H1 (cell line): Measurements from ENCODE around the gene IKZF5. TPM values are rescaled to one million over a fixed set of nuclear protein-coding genes. Genes with fewer than 3 reads are reported as not detected.

Experiments
- CTCF ChIA-PET: fragments of 300-600 bp; sonication (Branson Sonifier 250); formaldehyde crosslinking; loops from one replicate; lab custom pipeline; 2021; ENCODE audit not compliant: partially characterized antibody; lab: Charles Lee
- POLR2A ChIA-PET: fragments of 300-600 bp; sonication (Branson Sonifier 250); formaldehyde crosslinking; loops from one replicate; lab custom pipeline; 2021; ENCODE audit warnings: inconsistent platforms; ENCODE audit not compliant: partially characterized antibody; lab: Charles Lee
- DNase-seq, 2 experiments: peaks; one replicate each; pipeline versions ENCODE4 v3.0.0 to v3.0.0-alpha.2; 2010 to 2022; ENCODE audit warnings: low spot score in 2 of 2, low read depth in 1 of 2, mixed read lengths in 1 of 2
- FAIRE-seq: peaks from 2 replicates; lab custom pipeline; 2011; peaks lifted over from hg19 to GRCh38; lab: Jason Lieb, UNC
- H2AFZ ChIP-seq: 2 replicates; pipeline ENCODE4 v1.8.1; 2012; ENCODE audit warnings: low read length, inconsistent platforms
- H2AK5ac ChIP-seq: 2 replicates; pipeline ENCODE4 v1.6.1; 2013; ENCODE audit warnings: low read depth, low read length
- H2BK120ac ChIP-seq: replicated peaks from 2 replicates; pipeline ENCODE3; 2013; ENCODE audit warnings: low read depth, low read length, inconsistent platforms
- H2BK12ac ChIP-seq: 2 replicates; pipeline ENCODE4 v1.6.1; 2013; ENCODE audit warnings: low read depth, low read length
- H2BK15ac ChIP-seq: 2 replicates; pipeline ENCODE4 v1.6.1; 2013; ENCODE audit warnings: low read length
- H2BK20ac ChIP-seq: 2 replicates; pipeline ENCODE4 v1.6.1; 2013; ENCODE audit warnings: low read length
- H2BK5ac ChIP-seq: 2 replicates; pipeline ENCODE4 v1.6.1; 2013; ENCODE audit warnings: low read depth, low read length
- H3K14ac ChIP-seq: 2 replicates; pipeline ENCODE4 v1.6.1; 2013; ENCODE audit warnings: inconsistent platforms; ENCODE audit not compliant: insufficient read length
- H3K18ac ChIP-seq: 2 replicates; pipeline ENCODE4 v1.6.1; 2013; ENCODE audit warnings: low read length; ENCODE audit errors: extremely low read depth
- H3K23ac ChIP-seq: 2 replicates; pipeline ENCODE4 v1.6.1; 2013; ENCODE audit warnings: inconsistent platforms; ENCODE audit not compliant: insufficient read length
- H3K23me2 ChIP-seq: 2 replicates; pipeline ENCODE4 v1.6.1; 2013; ENCODE audit warnings: low read depth, low read length
- H3K27ac ChIP-seq: 2 replicates; pipeline ENCODE4 v1.6.1; 2011; ENCODE audit warnings: low read depth, low read length, inconsistent platforms
- H3K27me3 ChIP-seq, 4 experiments: replicated peaks in 1 of 4; 1 replicate in 1 of 4; 2 replicates in 3 of 4; pipeline versions ENCODE4 v1.6.1 to v1.8.1; 2011 to 2013; ENCODE audit warnings: low read length in 3 of 4, mild to moderate bottlenecking in 3 of 4, inconsistent platforms in 2 of 4, mixed read lengths in 2 of 4, moderate library complexity in 1 of 4; ENCODE audit not compliant: control insufficient read depth in 3 of 4, insufficient read depth in 3 of 4; ENCODE audit errors: extremely low read depth in 1 of 4
- H3K36me3 ChIP-seq, 4 experiments: 2 replicates each; pipeline versions ENCODE4 v1.6.1 to v1.8.1; 2011 to 2013; ENCODE audit warnings: mild to moderate bottlenecking in 4 of 4, low read length in 3 of 4, moderate library complexity in 2 of 4, control low read depth in 1 of 4, inconsistent platforms in 1 of 4; ENCODE audit not compliant: insufficient read depth in 4 of 4, control insufficient read depth in 2 of 4
- H3K4ac ChIP-seq: replicated peaks from 2 replicates; pipeline ENCODE3; 2013; ENCODE audit warnings: low read length, low read depth, mixed read lengths, inconsistent platforms; ENCODE audit not compliant: insufficient read length
- H3K4me1 ChIP-seq, 4 experiments: replicated peaks in 1 of 4; 1 replicate in 1 of 4; 2 replicates in 3 of 4; pipeline versions ENCODE4 v1.6.1 to v1.8.1; 2011 to 2013; ENCODE audit warnings: low read length in 3 of 4, inconsistent platforms in 2 of 4, mixed read lengths in 1 of 4; ENCODE audit not compliant: insufficient read depth in 4 of 4, control insufficient read depth in 3 of 4
- H3K4me2 ChIP-seq, 2 experiments: 2 replicates each; pipeline versions ENCODE4 v1.6.1 to v1.8.1; 2011 to 2013; ENCODE audit warnings: low read depth in 2 of 2, low read length in 2 of 2, control low read depth in 1 of 2, inconsistent platforms in 1 of 2, mild to moderate bottlenecking in 1 of 2; ENCODE audit not compliant: insufficient read depth in 1 of 2
- H3K4me3 ChIP-seq, 4 experiments: fragments of 200-600, 300-600 bp in 1 of 4; sonication (generic), shearing (Covaris generic), sonication (Bioruptor Twin) in 1 of 4; 2 replicates each; pipeline versions ENCODE4 v1.5.1 to v1.8.1; 2011 to 2016; ENCODE audit warnings: low read length in 4 of 4, low read depth in 3 of 4, control low read depth in 2 of 4, inconsistent platforms in 2 of 4, mild to moderate bottlenecking in 2 of 4, mixed read lengths in 1 of 4, moderate library complexity in 1 of 4; ENCODE audit not compliant: insufficient read depth in 2 of 4; ENCODE audit errors: extremely low read depth in 1 of 4
- H3K56ac ChIP-seq: replicated peaks from 2 replicates; pipeline ENCODE3; 2013; ENCODE audit warnings: low read depth, mild to moderate bottlenecking, mixed read lengths, low read length, inconsistent platforms; ENCODE audit not compliant: insufficient read length
- H3K79me1 ChIP-seq: 2 replicates; pipeline ENCODE4 v1.6.1; 2013; ENCODE audit warnings: low read depth, low read length, control low read depth
- H3K79me2 ChIP-seq, 2 experiments: 2 replicates each; pipeline versions ENCODE4 v1.6.1 to v1.8.1; 2012 to 2013; ENCODE audit warnings: low read length in 2 of 2, mild to moderate bottlenecking in 2 of 2, inconsistent platforms in 1 of 2; ENCODE audit not compliant: insufficient read depth in 2 of 2, control insufficient read depth in 1 of 2
- H3K9ac ChIP-seq, 4 experiments: replicated peaks in 1 of 4; 1 replicate in 1 of 4; 2 replicates in 3 of 4; pipeline versions ENCODE4 v1.6.1 to v1.8.1; 2011 to 2013; ENCODE audit warnings: low read depth in 3 of 4, low read length in 3 of 4, control low read depth in 2 of 4, mild to moderate bottlenecking in 2 of 4, moderate library complexity in 2 of 4, inconsistent platforms in 1 of 4; ENCODE audit errors: extremely low read depth in 1 of 4
- H3K9me3 ChIP-seq, 2 experiments: 2 replicates each; pipeline versions ENCODE4 v1.6.1 to v1.8.1; 2012 to 2013; ENCODE audit warnings: mild to moderate bottlenecking in 2 of 2, moderate library complexity in 2 of 2, control low read depth in 1 of 2, inconsistent platforms in 1 of 2, low read depth in 1 of 2, low read length in 1 of 2, mixed read lengths in 1 of 2; ENCODE audit not compliant: insufficient read depth in 2 of 2
- H4K20me1 ChIP-seq, 2 experiments: replicated peaks in 1 of 2; 2 replicates each; pipeline versions ENCODE3 to v1.8.1; 2011 to 2013; ENCODE audit warnings: inconsistent platforms in 2 of 2, low read length in 2 of 2, mild to moderate bottlenecking in 1 of 2; ENCODE audit not compliant: insufficient read depth in 2 of 2, control insufficient read depth in 1 of 2
- H4K5ac ChIP-seq: 2 replicates; pipeline ENCODE4 v1.6.1; 2013; ENCODE audit warnings: low read length, low read depth, mixed read lengths, inconsistent platforms; ENCODE audit not compliant: insufficient read length
- H4K8ac ChIP-seq: 2 replicates; pipeline ENCODE4 v1.8.0; 2013; ENCODE audit warnings: mild to moderate bottlenecking, moderate library complexity, low read length, inconsistent platforms; ENCODE audit not compliant: insufficient read depth; ENCODE audit errors: extremely low read depth
- H4K91ac ChIP-seq: replicated peaks from 2 replicates; pipeline ENCODE3; 2013; ENCODE audit warnings: low read length, mixed read lengths, inconsistent platforms; ENCODE audit not compliant: insufficient read length
- ASH2L ChIP-seq: fragments of 200-600, 300-600 bp; sonication (generic); IDR thresholded peaks from one replicate; pipeline ENCODE4 v1.7.1; 2017; ENCODE audit warnings: low read length
- CBX8 ChIP-seq: fragments of 300-800, 300-1000 bp; sonication (generic); IDR thresholded peaks from 2 replicates; pipeline ENCODE4 v1.7.1; 2016; ENCODE audit warnings: low read depth, low read length, borderline replicate concordance
- CTCF ChIP-seq, 3 experiments: IDR thresholded peaks; 1 replicate in 2 of 3; 2 replicates in 1 of 3; pipeline versions ENCODE4 v1.5.1 to v1.6.1; 2011; ENCODE audit warnings: low read length in 3 of 3, mild to moderate bottlenecking in 3 of 3, inconsistent platforms in 2 of 3, low read depth in 1 of 3, moderate library complexity in 1 of 3; ENCODE audit not compliant: insufficient read depth in 1 of 3; ENCODE audit errors: control extremely low read depth in 1 of 3
- KDM1A ChIP-seq: fragments of 200-600, 300-600 bp; sonication (generic); IDR thresholded peaks from 2 replicates; pipeline ENCODE4 v1.7.1; 2016; ENCODE audit warnings: mild to moderate bottlenecking, low read length, borderline replicate concordance
- RBBP5 ChIP-seq: IDR thresholded peaks from 2 replicates; pipeline ENCODE4 v1.7.1; 2012; ENCODE audit warnings: low read depth, mild to moderate bottlenecking, inconsistent platforms, low read length, moderate library complexity, borderline replicate concordance
- SIN3A ChIP-seq, 2 experiments: IDR thresholded peaks in 1 of 2; conservative IDR thresholded peaks in 1 of 2; 2 replicates each; pipeline ENCODE4 v1.6.1; 2011 to 2012; ENCODE audit warnings: low read length in 2 of 2, improper control_type of control experiment in 1 of 2, low read depth in 1 of 2, mild to moderate bottlenecking in 1 of 2
- SIRT6 ChIP-seq: IDR thresholded peaks from one replicate; pipeline ENCODE4 v1.7.1; 2012; ENCODE audit warnings: low read length, inconsistent platforms
- TAF7 ChIP-seq: optimal IDR thresholded peaks from 2 replicates; pipeline ENCODE3; 2011; ENCODE audit warnings: low read depth, mild to moderate bottlenecking, inconsistent platforms, low read length, moderate library complexity, borderline replicate concordance
- WGBS, 2 experiments: shearing (Covaris generic) in 1 of 2; methylation state at CpG; one replicate each; pipeline versions ENCODE4 v1.1.6 to v1.1.7; 2013 to 2015; ENCODE audit warnings: low lambda C conversion rate in 2 of 2, mixed read lengths in 2 of 2, inconsistent platforms in 1 of 2, low coverage in 1 of 2, missing lambda C conversion rate in 1 of 2; ENCODE audit not compliant: insufficient replicate concordance in 2 of 2, insufficient coverage in 1 of 2, insufficient read length in 1 of 2; ENCODE audit errors: extremely low coverage in 1 of 2, missing lambda C conversion rate in 1 of 2; 5-methylcytosine and 5-hydroxymethylcytosine counted together
- polyA plus RNA-seq, 7 experiments: library from polyadenylated mRNA; depleted of rRNA in 3 of 7; stranded (reverse) in 5 of 7; unstranded in 2 of 7; fragments of >200 nt in 5 of 7; fragments of 200-250 nt in 2 of 7; gene quantifications; 1 replicate in 5 of 7; 2 replicates in 1 of 7; 4 replicates in 1 of 7; pipeline versions ENCODE4 v1.2.1 to v1.2.3, GENCODE V29; 2011 to 2013; ENCODE audit warnings: missing spikeins in 2 of 7, mixed read lengths in 2 of 7
- total RNA-seq: library from RNA; stranded (reverse); fragmentation: NEBNext Ultra II Directional; extraction: Animal tissue kit (Norgen Biotek cat#: 25700); gene quantifications from 2 replicates; pipeline ENCODE4 v1.2.1, GENCODE V29; 2021
- TF ChIP-seq, protein P1 (sequence below): IDR thresholded peaks from 2 replicates; pipeline ENCODE4 v1.6.1; 2012; ENCODE audit warnings: low read length, inconsistent platforms

Gene IKZF5
- total and polyA plus RNA-seq, 2 of the 8 experiments (the other 6 are each of a cell fraction or from before 2014, with no cell fraction given): 5.2 to 15.3 TPM

GRCh38 chr10:122998934-122999333, 9.7 kb downstream of the IKZF5 start:
- no peak overlapping the region for H3K14ac ChIP-seq
- H2AK5ac ChIP-seq: no peak overlapping the region
- H2AFZ ChIP-seq: no peak overlapping the region
- no peak overlapping the region for H3K4me3 ChIP-seq
- H3K9me3 ChIP-seq: no peaks in the 10 kb centered on the region; a peak in 1 of 4 replicates
- CTCF ChIA-PET: interaction anchor here (1.0 to 4.4 kb wide), 5 partner anchors 9 to 23 kb away, joined by 3 to 24 read pairs (median 4); partner anchors contain the start of gene IKZF5
- FAIRE-seq: no peak
- H3K4me2 ChIP-seq: no peak overlapping the region
- no peak overlapping the region for H2BK12ac ChIP-seq
- no peak overlapping the region for H3K4ac ChIP-seq
- H3K36me3 ChIP-seq: peaks cover 0 to 16% (median 6%) of the 10 kb centered on the region in 4 experiments; a peak in 6 of 8 replicates
- no peak overlapping the region for H3K9ac ChIP-seq
- no peak overlapping the region for H3K56ac ChIP-seq
- H4K91ac ChIP-seq: no peak overlapping the region
- H3K18ac ChIP-seq: no peak overlapping the region
- no peaks in the 10 kb centered on the region; the same call in 1 of the 2 replicates for H3K79me1 ChIP-seq
- no peaks in the 10 kb centered on the region for H3K27me3 ChIP-seq
- WGBS, 2 experiments: 84% methylated on average over 3 of the region's 3 CpGs; no CpG with 5 or more reads in 1 of the 2 experiments
- POLR2A ChIA-PET: interaction anchor here (1.0 to 1.7 kb wide), 4 partner anchors 9 to 17 kb away, joined by 3 to 6 read pairs (median 4); partner anchors contain the start of gene IKZF5
- H2BK120ac ChIP-seq: no peak overlapping the region
- H2BK20ac ChIP-seq: no peak overlapping the region
- H2BK15ac ChIP-seq: no peak overlapping the region
- H3K79me2 ChIP-seq: peaks cover 0 to 35% of the 10 kb centered on the region in 2 experiments; a peak in 2 of 4 replicates
- no peak overlapping the region for H3K27ac ChIP-seq
- no peaks in the 10 kb centered on the region for H3K4me1 ChIP-seq
- no peak overlapping the region for H3K23ac ChIP-seq
- H4K5ac ChIP-seq: no peak overlapping the region
- H2BK5ac ChIP-seq: no peak overlapping the region
- H4K8ac ChIP-seq: no peak overlapping the region
- H4K20me1 ChIP-seq: peaks cover 0 to 4% of the 10 kb centered on the region in 2 experiments
- H3K23me2 ChIP-seq: no peaks in the 10 kb centered on the region
- DNase-seq: no peak
- TF ChIP-seq SIRT6 (no peak), ASH2L (no peak), TAF7 (no peak), RBBP5 (no peak), KDM1A (no peak), CTCF (IDR thresholded peaks at IDR 0.05; ENCODE audit: control extremely low read depth in 1 of 3, insufficient read depth in 1 of 3, low read depth in 1 of 3, low read length in 3 of 3) (no peak), SIN3A (conservative IDR thresholded peaks at IDR 0.05 in 1 of 2, IDR thresholded peaks at IDR 0.05 in 1 of 2; ENCODE audit: low read depth in 1 of 2, low read length in 2 of 2) (no peak), CBX8 (no peak)
- TF ChIP-seq, protein P1, sequence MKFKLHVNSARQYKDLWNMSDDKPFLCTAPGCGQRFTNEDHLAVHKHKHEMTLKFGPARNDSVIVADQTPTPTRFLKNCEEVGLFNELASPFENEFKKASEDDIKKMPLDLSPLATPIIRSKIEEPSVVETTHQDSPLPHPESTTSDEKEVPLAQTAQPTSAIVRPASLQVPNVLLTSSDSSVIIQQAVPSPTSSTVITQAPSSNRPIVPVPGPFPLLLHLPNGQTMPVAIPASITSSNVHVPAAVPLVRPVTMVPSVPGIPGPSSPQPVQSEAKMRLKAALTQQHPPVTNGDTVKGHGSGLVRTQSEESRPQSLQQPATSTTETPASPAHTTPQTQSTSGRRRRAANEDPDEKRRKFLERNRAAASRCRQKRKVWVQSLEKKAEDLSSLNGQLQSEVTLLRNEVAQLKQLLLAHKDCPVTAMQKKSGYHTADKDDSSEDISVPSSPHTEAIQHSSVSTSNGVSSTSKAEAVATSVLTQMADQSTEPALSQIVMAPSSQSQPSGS: no peak
